ENCODE results near the gene HOMER2. TPM values are rescaled to one million over a fixed set of nuclear protein-coding genes. Genes with fewer than 3 reads are reported as not detected.

The HOMER2 gene
- total and polyA plus RNA-seq, 4 donors, result 4.3 to 62.0 (median 23.6) TPM

- H3K9me3 ChIP-seq (ENCODE audit: control insufficient read depth in 4 of 4, low read length in 3 of 4), result no peaks in the 10 kb centered on the region
Observed at GRCh38 chr15:82992436-82992998, 40.0 kb upstream of the HOMER2 start.

GRCh38 chr15:82986442-82986780, 33.9 kb upstream of the HOMER2 start:
- Histone ChIP-seq H3K4me1 (ENCODE audit: control insufficient read depth in 4 of 4, insufficient read depth in 4 of 4, low read length in 3 of 4) (peaks cover 5 to 21% (median 15%) of the 10 kb centered on the region in 4 donors), H3K27me3 (ENCODE audit: control insufficient read depth in 4 of 4, insufficient read depth in 4 of 4, low read length in 3 of 4) (no peaks in the 10 kb centered on the region), H3K9me3 (ENCODE audit: control insufficient read depth in 4 of 4, low read length in 3 of 4) (no peaks in the 10 kb centered on the region), H3K27ac (ENCODE audit: low read depth in 1 of 2, low read length in 2 of 2) (peak overlapping the region; percentile 58 to 68), H3K36me3 (ENCODE audit: control insufficient read depth in 4 of 4, insufficient read depth in 3 of 4, low read depth in 1 of 4, low read length in 3 of 4) (peaks cover 3 to 7% (median 5%) of the 10 kb centered on the region in 4 donors), H3K9ac (ENCODE audit: low read depth in 1 of 2, low read length in 2 of 2) (peak overlapping the region; percentile 0 to 66), H3K4me3 (ENCODE audit: low read depth in 1 of 3, low read length in 3 of 3) (peak overlapping the region; percentile 32 to 91 (median 66))
- no peak for DNase-seq (ENCODE audit: low spot score)
- TF ChIP-seq, protein P1, sequence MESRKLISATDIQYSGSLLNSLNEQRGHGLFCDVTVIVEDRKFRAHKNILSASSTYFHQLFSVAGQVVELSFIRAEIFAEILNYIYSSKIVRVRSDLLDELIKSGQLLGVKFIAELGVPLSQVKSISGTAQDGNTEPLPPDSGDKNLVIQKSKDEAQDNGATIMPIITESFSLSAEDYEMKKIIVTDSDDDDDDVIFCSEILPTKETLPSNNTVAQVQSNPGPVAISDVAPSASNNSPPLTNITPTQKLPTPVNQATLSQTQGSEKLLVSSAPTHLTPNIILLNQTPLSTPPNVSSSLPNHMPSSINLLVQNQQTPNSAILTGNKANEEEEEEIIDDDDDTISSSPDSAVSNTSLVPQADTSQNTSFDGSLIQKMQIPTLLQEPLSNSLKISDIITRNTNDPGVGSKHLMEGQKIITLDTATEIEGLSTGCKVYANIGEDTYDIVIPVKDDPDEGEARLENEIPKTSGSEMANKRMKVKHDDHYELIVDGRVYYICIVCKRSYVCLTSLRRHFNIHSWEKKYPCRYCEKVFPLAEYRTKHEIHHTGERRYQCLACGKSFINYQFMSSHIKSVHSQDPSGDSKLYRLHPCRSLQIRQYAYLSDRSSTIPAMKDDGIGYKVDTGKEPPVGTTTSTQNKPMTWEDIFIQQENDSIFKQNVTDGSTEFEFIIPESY (IDR thresholded peaks at IDR 0.05), result no peak
- TF ChIP-seq YY1 (IDR thresholded peaks at IDR 0.05) (no peak), FOXA1 (IDR thresholded peaks at IDR 0.05) (no peak), RXRA (IDR thresholded peaks at IDR 0.05) (no peak)
- TF ChIP-seq, protein P2, sequence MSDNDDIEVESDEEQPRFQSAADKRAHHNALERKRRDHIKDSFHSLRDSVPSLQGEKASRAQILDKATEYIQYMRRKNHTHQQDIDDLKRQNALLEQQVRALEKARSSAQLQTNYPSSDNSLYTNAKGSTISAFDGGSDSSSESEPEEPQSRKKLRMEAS (IDR thresholded peaks at IDR 0.05), result no peak
- TF ChIP-seq, protein P3, sequence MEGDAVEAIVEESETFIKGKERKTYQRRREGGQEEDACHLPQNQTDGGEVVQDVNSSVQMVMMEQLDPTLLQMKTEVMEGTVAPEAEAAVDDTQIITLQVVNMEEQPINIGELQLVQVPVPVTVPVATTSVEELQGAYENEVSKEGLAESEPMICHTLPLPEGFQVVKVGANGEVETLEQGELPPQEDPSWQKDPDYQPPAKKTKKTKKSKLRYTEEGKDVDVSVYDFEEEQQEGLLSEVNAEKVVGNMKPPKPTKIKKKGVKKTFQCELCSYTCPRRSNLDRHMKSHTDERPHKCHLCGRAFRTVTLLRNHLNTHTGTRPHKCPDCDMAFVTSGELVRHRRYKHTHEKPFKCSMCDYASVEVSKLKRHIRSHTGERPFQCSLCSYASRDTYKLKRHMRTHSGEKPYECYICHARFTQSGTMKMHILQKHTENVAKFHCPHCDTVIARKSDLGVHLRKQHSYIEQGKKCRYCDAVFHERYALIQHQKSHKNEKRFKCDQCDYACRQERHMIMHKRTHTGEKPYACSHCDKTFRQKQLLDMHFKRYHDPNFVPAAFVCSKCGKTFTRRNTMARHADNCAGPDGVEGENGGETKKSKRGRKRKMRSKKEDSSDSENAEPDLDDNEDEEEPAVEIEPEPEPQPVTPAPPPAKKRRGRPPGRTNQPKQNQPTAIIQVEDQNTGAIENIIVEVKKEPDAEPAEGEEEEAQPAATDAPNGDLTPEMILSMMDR (IDR thresholded peaks at IDR 0.05; ENCODE audit: low read depth, low read length, missing input control), result no peak
- WGBS, result under 1% methylated on average over 12 of the region's 12 CpGs

More at GRCh38 chr15:82992436-82992998, 40.0 kb upstream of the HOMER2 start:
- H3K36me3 ChIP-seq (ENCODE audit: control insufficient read depth in 4 of 4, insufficient read depth in 3 of 4, low read depth in 1 of 4, low read length in 3 of 4), result peaks cover 3 to 7% (median 5%) of the 10 kb centered on the region in 4 donors
- no peak overlapping the region for H3K4me3 ChIP-seq (ENCODE audit: low read depth in 1 of 3, low read length in 3 of 3)
- H3K27me3 ChIP-seq (ENCODE audit: control insufficient read depth in 4 of 4, insufficient read depth in 4 of 4, low read length in 3 of 4), result no peaks in the 10 kb centered on the region
- no peak for TF ChIP-seq EGR1 (IDR thresholded peaks at IDR 0.05; ENCODE audit: low read depth in 2 of 2)
- no peak for TF ChIP-seq HNF4A (conservative IDR thresholded peaks at IDR 0.05)
- TF ChIP-seq, protein P3 (IDR thresholded peaks at IDR 0.05; ENCODE audit: low read depth, low read length, missing input control), result no peak
- TF ChIP-seq GABPA (IDR thresholded peaks at IDR 0.05 in 1 of 2, conservative IDR thresholded peaks at IDR 0.05 in 1 of 2), result no peak
- TF ChIP-seq, protein P4, sequence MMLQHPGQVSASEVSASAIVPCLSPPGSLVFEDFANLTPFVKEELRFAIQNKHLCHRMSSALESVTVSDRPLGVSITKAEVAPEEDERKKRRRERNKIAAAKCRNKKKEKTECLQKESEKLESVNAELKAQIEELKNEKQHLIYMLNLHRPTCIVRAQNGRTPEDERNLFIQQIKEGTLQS (IDR thresholded peaks at IDR 0.05), result no peak
- TF ChIP-seq, protein P1 (IDR thresholded peaks at IDR 0.05), result no peak
- TF ChIP-seq RXRA (IDR thresholded peaks at IDR 0.05), result no peak
- H3K9ac ChIP-seq (ENCODE audit: low read depth in 1 of 2, low read length in 2 of 2), result no peak overlapping the region
- WGBS, result 96% methylated on average over 3 of the region's 3 CpGs
- no peak overlapping the region for H3K27ac ChIP-seq (ENCODE audit: low read depth in 1 of 2, low read length in 2 of 2)
- DNase-seq (ENCODE audit: low spot score), result no peak
- H3K4me1 ChIP-seq (ENCODE audit: control insufficient read depth in 4 of 4, insufficient read depth in 4 of 4, low read length in 3 of 4), result peaks cover 0 to 1% (median 0%) of the 10 kb centered on the region in 4 donors
